Activated T-cell treated with anti-CD3 and anti-CD28 coated beads, Interleukin-2, amount 50 U/mL, for 72 hours (primary cell): ENCODE data around the gene ACSS1. TPM values are rescaled to one million over a fixed set of nuclear protein-coding genes. Genes with fewer than 3 reads are reported as not detected.

ENCODE experiments used
- ATAC-seq, 2 donors: fragments of 150-1000 bp; cut with Tn5 transposase; replicated peaks in 1 of 2; 2 replicates each; pipeline ENCODE4 v1.10.0; 2021; ENCODE audit warnings: moderate library complexity in 2 of 2, mild to moderate bottlenecking in 1 of 2
- DNase-seq, 2 donors: peaks; one replicate each; pipeline ENCODE4 v3.0.0; 2021 to 2022; ENCODE audit warnings: mixed read lengths in 1 of 2
- H3K27ac Mint-ChIP-seq: one replicate; pipeline ENCODE4 v1.8.0; 2022; ENCODE audit warnings: mild to moderate bottlenecking, moderate library complexity, mixed read lengths
- H3K27me3 Mint-ChIP-seq: one replicate; pipeline ENCODE4 v1.8.0; 2022; ENCODE audit warnings: low read depth, mixed read lengths
- H3K36me3 Mint-ChIP-seq, 2 donors: one replicate each; pipeline ENCODE4 v1.8.0; 2022; ENCODE audit warnings: mixed read lengths in 2 of 2, mild to moderate bottlenecking in 1 of 2; ENCODE audit not compliant: insufficient read depth in 2 of 2
- H3K4me1 Mint-ChIP-seq: one replicate; pipeline ENCODE4 v1.8.0; 2022; ENCODE audit warnings: low read depth, mixed read lengths
- H3K4me3 Mint-ChIP-seq, 2 donors: one replicate each; pipeline ENCODE4 v1.8.0; 2022; ENCODE audit warnings: mild to moderate bottlenecking in 2 of 2, mixed read lengths in 2 of 2, moderate library complexity in 2 of 2
- H3K9me3 Mint-ChIP-seq, 2 donors: one replicate each; pipeline ENCODE4 v1.8.0; 2022; ENCODE audit warnings: mixed read lengths in 2 of 2
- total RNA-seq, 2 donors: library from RNA; stranded (reverse); gene quantifications; one replicate each; pipeline ENCODE4 v1.2.3, GENCODE V29; 2022

ACSS1 gene
- total RNA-seq, 2 donors from 2014 or later, result 18.2 to 23.8 TPM

- no peaks in the 10 kb centered on the region for H3K27me3 Mint-ChIP-seq
- H3K9me3 Mint-ChIP-seq, result peaks cover 0 to 2% of the 10 kb centered on the region in 2 donors
- H3K27ac Mint-ChIP-seq, result no peak overlapping the region
- ATAC-seq (no peak), DNase-seq (no peak)
- H3K4me3 Mint-ChIP-seq, result no peak overlapping the region
- peaks cover 26% of the 10 kb centered on the region for H3K4me1 Mint-ChIP-seq
- H3K36me3 Mint-ChIP-seq, result peaks cover 4 to 6% of the 10 kb centered on the region in 2 donors
These were observed 59.8 kb downstream of the ACSS1 start for GRCh38 chr20:24998121-24998520.

GRCh38 chr20:24996449-24997377 lies 61.2 kb downstream of the ACSS1 start:
- Mint-ChIP-seq H3K27me3 (no peaks in the 10 kb centered on the region), H3K27ac (no peak overlapping the region), H3K4me3 (no peak overlapping the region), H3K36me3 (peaks cover 3 to 4% of the 10 kb centered on the region in 2 donors), H3K4me1 (peaks cover 33% of the 10 kb centered on the region), H3K9me3 (no peaks in the 10 kb centered on the region)
- ATAC-seq (no peak), DNase-seq (no peak)

- Mint-ChIP-seq H3K9me3 (no peaks in the 10 kb centered on the region), H3K27ac (no peak overlapping the region), H3K27me3 (no peaks in the 10 kb centered on the region), H3K4me3 (no peak overlapping the region), H3K36me3 (peaks cover 5 to 6% of the 10 kb centered on the region in 2 donors), H3K4me1 (peaks cover 41% of the 10 kb centered on the region)
- ATAC-seq, result no peak
- DNase-seq, result no peak
These were observed 62.0 kb downstream of the ACSS1 start for GRCh38 chr20:24995741-24996448.

- Mint-ChIP-seq H3K27ac (no peak overlapping the region), H3K9me3 (no peaks in the 10 kb centered on the region), H3K4me1 (peaks cover 45% of the 10 kb centered on the region), H3K27me3 (no peaks in the 10 kb centered on the region), H3K36me3 (peaks cover 5 to 6% of the 10 kb centered on the region in 2 donors), H3K4me3 (peak overlapping the region; percentile 37 to 56)
- peak; percentile 79 to 85 for DNase-seq
- ATAC-seq, result peak; percentile 25 to 31
These were observed 63.2 kb downstream of the ACSS1 start for GRCh38 chr20:24994470-24995368.

GRCh38 chr20:24994186-24994465 lies 63.8 kb downstream of the ACSS1 start:
- Mint-ChIP-seq H3K36me3 (peaks cover 6 to 7% of the 10 kb centered on the region in 2 donors), H3K9me3 (no peaks in the 10 kb centered on the region), H3K27me3 (no peaks in the 10 kb centered on the region), H3K27ac (no peak overlapping the region), H3K4me1 (peaks cover 51% of the 10 kb centered on the region), H3K4me3 (peak overlapping the region; percentile 5 to 29)
- DNase-seq (no peak), ATAC-seq (no peak)

GRCh38 chr20:24993337-24994185 lies 64.4 kb downstream of the ACSS1 start:
- no peak for DNase-seq
- H3K9me3 Mint-ChIP-seq, result no peaks in the 10 kb centered on the region

GRCh38 chr20:24992487-24993205 lies 65.3 kb downstream of the ACSS1 start, which contains the start of gene APMAP:
TSS of gene APMAP (minus strand) at chr20:24992751. CDS start at chr20:24992688, 63 bp downstream.
- no peaks in the 10 kb centered on the region for H3K27me3 Mint-ChIP-seq
- H3K4me1 Mint-ChIP-seq, result peaks cover 66% of the 10 kb centered on the region
- peak; percentile 96 to 97 for ATAC-seq
- DNase-seq, result peak; percentile 97 to 99
- no peaks in the 10 kb centered on the region for H3K9me3 Mint-ChIP-seq
- peaks cover 6 to 9% of the 10 kb centered on the region in 2 donors for H3K36me3 Mint-ChIP-seq
- peak within 1 kb of the TSS; percentile 95 for H3K27ac Mint-ChIP-seq
- H3K4me3 Mint-ChIP-seq, result peak within 1 kb of the TSS; percentile 86 to 96

More at GRCh38 chr20:24993337-24994185, 64.4 kb downstream of the ACSS1 start:
- Mint-ChIP-seq H3K27me3 (no peaks in the 10 kb centered on the region), H3K27ac (peak overlapping the region; percentile 95), H3K4me3 (peak overlapping the region; percentile 58 to 96), H3K36me3 (peaks cover 6 to 9% of the 10 kb centered on the region in 2 donors), H3K4me1 (peaks cover 57% of the 10 kb centered on the region)
- ATAC-seq, result no peak

- H3K4me1 Mint-ChIP-seq, result peaks cover 73% of the 10 kb centered on the region
- DNase-seq, result peak; percentile 19 to 35
These were observed 65.9 kb downstream of the ACSS1 start for GRCh38 chr20:24991897-24992486.

GRCh38 chr20:24990810-24991252 lies 67.1 kb downstream of the ACSS1 start:
- ATAC-seq, result no peak
- Mint-ChIP-seq H3K9me3 (no peaks in the 10 kb centered on the region), H3K27me3 (no peaks in the 10 kb centered on the region), H3K4me1 (peaks cover 84% of the 10 kb centered on the region), H3K27ac (peak overlapping the region; percentile 95), H3K36me3 (peaks cover 6 to 11% of the 10 kb centered on the region in 2 donors), H3K4me3 (peak overlapping the region; percentile 86 to 96)
- peak; percentile 16 to 19 for DNase-seq

More at GRCh38 chr20:24991897-24992486, 65.9 kb downstream of the ACSS1 start:
- H3K27ac Mint-ChIP-seq, result peak overlapping the region; percentile 95
- peak overlapping the region; percentile 86 to 96 for H3K4me3 Mint-ChIP-seq
- H3K27me3 Mint-ChIP-seq, result no peaks in the 10 kb centered on the region
- peak; percentile 10 to 25 for ATAC-seq
- H3K36me3 Mint-ChIP-seq, result peaks cover 6 to 9% of the 10 kb centered on the region in 2 donors
- H3K9me3 Mint-ChIP-seq, result no peaks in the 10 kb centered on the region

- Mint-ChIP-seq H3K27me3 (no peaks in the 10 kb centered on the region), H3K27ac (peak overlapping the region; percentile 87), H3K4me3 (peak overlapping the region; percentile 62 to 69), H3K9me3 (no peaks in the 10 kb centered on the region), H3K36me3 (peaks cover 6 to 11% of the 10 kb centered on the region in 2 donors), H3K4me1 (peaks cover 87% of the 10 kb centered on the region)
- DNase-seq (no peak), ATAC-seq (no peak)
These were observed 68.8 kb downstream of the ACSS1 start for GRCh38 chr20:24989162-24989561.
